HT1080 (cell line): Measurements from ENCODE around the gene PLLP. TPM values are rescaled to one million over a fixed set of nuclear protein-coding genes. Genes with fewer than 3 reads are reported as not detected.
A peak's percentile ranks its signal among the peaks of the same experiment; 100 is the strongest.

Experiments
- DNase-seq: peaks from one replicate; pipeline ENCODE4 v3.0.0-alpha.2; 2015; ENCODE audit warnings: low read depth
- polyA plus RNA-seq, 2 experiments: library from polyadenylated mRNA; depleted of rRNA; stranded (reverse); fragments of >200 nt; gene quantifications; 2 replicates each; pipeline ENCODE4 v1.2.3, GENCODE V29; 2015
- total RNA-seq: library from RNA; depleted of rRNA; stranded (reverse); fragments of >200 nt; shearing (Covaris generic); gene quantifications from 2 replicates; pipeline ENCODE4 v1.2.3, GENCODE V29; 2014; rRNA removed

The PLLP gene, protein sequence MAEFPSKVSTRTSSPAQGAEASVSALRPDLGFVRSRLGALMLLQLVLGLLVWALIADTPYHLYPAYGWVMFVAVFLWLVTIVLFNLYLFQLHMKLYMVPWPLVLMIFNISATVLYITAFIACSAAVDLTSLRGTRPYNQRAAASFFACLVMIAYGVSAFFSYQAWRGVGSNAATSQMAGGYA
- total RNA-seq = 0.20 and 1.3 TPM in 2 replicates
- polyA plus RNA-seq (2015; cell fraction: cytosol; rRNA removed) = 0.28 and 0.38 TPM in 2 replicates
- polyA plus RNA-seq (2015; cell fraction: nucleus; rRNA removed) = 0.18 and 0.35 TPM in 2 replicates

DNA sequence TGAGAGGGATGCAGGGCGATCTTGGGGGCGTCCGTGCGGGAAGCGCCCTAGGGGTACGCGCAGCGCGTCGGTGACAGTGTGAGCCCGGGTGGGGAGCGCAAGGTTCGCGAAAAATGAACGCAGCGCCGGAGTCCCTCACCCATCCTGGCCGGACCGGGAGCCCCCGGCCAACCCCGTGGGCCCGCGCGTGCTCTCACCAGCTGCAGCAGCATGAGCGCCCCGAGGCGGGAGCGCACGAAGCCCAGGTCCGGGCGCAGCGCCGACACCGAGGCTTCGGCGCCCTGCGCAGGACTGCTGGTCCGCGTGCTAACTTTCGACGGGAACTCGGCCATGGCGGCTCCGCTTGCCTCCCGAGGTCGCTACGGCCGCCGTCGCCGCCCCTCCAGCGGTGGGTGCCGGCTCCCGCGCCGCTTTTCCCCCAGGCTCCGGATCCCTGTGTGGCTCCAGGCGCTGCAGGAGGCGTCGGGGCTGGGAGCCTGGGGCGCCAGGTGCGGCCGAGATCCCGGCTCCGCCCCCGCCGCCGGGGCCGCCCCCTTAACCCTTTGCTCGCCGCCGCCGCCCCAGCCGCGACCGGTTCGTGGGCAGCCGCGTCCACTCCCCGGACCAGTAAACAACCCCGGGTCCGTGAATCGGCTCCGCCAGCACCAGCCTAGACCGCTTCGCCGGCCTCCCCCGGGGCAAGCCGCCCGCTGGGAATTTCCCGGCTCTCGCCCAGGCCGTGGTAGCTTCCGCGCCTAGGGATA is at the start of gene PLLP:
PLLP (minus strand) TSS at position 464 of the 743 bp plus-strand sequence; CDS start at position 332, 132 bp downstream.
- DNase-seq = no peak

DNA sequence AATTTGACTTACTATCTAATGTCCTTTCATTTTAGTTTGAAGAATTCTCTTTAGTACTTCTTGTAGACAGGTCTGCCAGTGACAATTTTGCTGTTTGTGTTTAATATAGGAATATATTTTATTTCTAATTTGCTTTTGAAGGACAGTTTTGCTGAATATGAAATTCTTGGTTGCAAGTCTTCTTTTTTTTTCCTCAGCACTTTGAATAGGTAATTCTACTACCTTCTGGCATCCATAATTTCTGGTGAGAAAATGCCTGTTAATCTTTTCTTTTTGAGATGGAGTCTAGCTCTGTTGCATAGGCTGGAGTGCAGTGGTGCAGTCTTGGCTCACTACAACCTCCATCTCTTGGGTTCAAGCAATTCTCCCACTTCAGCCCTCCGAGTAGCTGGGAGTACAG is 48.9 kb upstream of the PLLP start:
- DNase-seq = no peak

- DNase-seq = no peak
These were observed 46.9 kb upstream of the PLLP start for GRCh38 chr16:57331355-57331754.

DNA sequence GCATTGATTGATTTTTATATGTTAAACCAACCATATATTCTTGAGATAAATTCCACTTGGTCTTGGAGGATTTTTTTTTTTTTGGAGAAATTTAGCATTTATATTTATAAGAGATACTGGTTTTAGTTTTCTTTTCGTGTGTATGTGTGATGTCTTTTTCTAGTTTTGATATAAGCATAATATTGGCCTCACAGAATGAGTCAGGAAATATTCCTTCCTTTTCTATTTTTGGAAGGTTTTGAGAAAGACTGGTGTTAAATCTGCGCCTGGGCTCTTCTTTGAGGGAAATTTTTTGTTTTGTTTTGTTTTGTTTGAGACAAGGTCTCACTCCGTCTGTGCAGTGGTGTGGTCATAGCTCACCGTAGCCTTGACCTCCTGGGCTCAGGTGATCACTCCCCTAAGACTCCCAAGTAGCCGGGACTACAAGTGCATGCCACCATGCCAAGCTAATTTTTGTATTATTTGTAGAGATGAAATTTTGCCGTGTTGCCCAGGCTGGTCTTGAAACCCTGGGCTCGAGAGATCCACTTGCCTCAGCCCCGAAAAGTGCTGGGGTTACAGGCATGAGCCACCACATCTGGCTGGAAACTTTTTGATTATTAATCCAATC is 45.4 kb upstream of the PLLP start:
- no peak for DNase-seq

- DNase-seq = no peak
These were observed 41.0 kb upstream of the PLLP start for GRCh38 chr16:57325458-57325857.

DNA sequence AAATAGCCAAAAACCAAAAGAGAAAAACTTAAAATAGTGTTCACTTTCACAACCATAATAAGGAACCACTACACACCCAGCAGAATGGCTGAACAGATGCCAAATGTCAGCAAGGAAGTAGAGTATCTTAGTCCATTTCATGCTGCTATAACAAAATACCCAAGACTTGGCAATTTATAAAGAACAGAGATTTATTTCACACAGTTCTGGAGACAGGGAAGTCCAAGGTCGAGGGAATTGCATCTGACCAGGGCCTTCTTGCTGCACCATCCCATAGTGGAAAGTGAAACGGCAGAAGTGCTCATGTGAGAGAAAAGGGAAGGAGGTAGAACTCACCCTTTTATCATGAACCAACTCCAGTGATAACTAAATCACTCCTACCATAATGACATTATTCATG is 40.3 kb upstream of the PLLP start:
- DNase-seq = no peak

DNA sequence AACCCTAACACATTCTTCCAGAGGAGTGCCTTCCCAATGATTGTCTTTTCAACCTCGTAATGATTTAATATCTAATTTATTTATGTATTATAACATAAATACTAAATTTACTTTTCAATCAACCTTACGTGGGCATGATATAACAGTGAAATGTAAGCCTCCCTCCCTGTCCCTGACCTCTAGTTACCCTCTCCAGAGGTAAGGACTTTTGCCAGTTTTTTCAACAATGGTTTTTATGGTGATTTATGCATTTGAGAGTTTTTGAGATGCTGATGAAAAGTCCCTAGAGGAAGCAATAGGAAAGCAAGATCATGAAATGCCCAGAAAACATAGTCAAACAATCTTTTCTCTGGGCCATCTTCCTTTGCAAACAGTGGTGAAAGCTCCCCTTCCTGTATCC is 35.2 kb upstream of the PLLP start:
- DNase-seq = no peak

DNA sequence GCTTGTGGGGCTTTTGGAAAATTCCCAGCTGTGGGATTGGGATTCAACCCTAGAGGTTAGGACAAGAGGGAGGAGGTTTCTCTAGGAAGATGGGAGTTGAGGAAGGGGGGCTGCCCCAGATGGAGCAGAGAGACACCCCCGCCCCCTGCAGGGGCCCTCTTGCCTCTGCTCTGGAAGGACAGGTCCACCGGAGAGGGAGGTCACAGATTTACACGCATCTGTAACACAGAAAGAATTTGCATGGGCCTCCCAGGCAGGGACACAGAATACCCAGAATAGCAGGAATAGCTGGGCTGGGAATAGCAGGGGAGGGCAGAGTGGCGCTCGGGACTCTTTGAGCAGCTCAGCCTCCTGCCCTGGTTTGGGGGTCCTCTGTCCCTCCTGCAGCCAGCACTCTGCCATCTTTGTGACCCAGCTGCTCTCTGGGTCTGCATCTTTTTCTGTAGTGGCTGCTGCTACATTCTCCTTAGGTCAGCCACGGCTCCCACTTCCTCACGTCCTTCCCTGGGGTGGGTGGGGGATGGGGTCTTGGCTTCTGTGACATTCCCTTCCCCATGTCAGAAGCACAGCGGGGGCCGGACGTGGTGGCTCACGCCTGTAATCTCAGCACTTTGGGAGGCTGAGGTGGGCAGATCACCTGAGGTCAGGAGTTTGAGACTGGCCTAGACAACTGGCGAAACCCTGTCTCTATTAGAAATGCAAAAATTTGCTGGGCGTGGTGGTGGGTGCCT is 33.9 kb upstream of the PLLP start:
- DNase-seq = no peak

DNA sequence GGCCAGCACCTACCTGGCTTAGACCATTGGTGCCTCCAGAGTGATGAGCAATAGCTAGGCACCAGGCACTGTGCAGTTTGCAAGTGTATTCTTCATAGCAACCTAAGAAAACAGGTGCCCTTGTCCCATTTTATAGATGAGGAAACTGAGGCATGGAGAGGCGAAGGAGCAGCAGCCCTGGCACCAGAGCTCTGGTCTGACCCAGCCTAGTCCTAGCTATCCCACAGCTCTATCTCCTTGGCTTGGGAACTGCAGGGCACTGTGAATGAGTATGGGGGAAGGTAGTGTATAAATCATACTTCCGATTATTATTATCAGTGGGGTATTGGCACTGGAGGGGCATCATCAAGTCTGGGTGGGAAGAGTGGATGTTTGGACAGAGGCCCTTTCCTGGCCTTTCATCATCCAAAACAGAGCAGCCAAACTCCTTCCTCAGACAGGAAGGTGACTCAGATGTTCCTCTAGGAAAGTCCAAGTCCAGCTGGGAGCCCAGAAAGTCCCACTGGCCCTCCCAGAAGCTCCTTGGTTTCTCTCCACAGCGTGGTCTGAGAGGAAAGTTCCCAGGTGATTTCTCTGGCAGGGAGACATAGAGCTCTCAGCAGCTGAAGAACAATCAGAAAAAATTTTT is 32.0 kb upstream of the PLLP start:
- DNase-seq = peak; percentile 88

GRCh38 chr16:57315416-57315815 is 30.9 kb upstream of the PLLP start:
- no peak for DNase-seq

DNA sequence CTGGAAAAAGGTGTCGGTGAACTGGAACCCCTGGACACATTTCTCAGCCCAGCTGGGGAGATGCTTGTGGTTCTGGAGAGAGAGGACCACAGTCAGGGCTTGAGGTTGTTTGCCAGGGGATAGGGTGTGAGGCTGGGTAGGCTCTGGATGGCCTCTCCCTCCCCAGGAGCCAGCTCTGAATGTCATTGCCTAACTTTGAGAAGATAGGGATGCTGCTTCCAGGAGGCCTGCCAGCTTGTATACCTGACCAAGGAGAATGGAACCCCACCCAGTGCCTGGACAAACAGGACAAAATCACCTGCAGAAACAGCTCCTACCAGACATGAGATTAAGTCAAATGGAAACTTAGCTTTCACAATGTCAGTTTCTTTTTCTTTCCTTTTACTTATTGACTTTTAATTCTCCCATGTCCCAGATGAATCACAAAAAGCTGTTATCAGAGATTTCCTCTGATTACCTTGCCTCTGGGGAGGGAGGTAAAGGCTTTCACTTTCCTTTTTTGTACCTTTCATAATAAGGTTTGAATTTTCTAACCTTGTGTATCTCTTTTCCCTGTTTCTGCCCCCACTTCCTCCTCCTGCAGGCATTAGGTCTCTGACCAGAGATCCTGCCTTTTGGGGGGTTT is 29.8 kb upstream of the PLLP start:
- no peak for DNase-seq

GRCh38 chr16:57313509-57313908 is 29.0 kb upstream of the PLLP start:
- DNase-seq = no peak

GRCh38 chr16:57310801-57311200 is 26.3 kb upstream of the PLLP start:
- DNase-seq = no peak

DNA sequence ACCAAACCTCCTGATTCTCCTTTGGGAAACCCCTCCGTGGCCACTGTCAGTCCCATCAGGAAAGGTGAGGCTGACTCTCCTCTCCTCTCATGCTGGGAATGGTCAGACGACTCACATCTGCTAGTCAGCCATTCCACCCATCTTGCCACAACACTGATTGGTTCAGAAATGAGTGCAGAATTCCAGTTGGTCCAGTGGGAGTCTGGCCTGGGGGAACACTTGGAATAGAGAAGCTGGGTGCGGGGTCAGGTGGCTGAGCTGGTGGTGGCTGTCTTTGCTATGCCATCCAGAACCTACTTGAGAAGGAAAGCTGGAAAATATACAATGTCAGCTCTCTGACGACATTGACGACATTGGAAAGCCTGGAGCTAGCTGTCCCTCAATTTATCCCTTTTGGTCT is 23.6 kb upstream of the PLLP start:
- no peak for DNase-seq

- DNase-seq = no peak
These were observed 22.9 kb upstream of the PLLP start for GRCh38 chr16:57307365-57307764.

DNA sequence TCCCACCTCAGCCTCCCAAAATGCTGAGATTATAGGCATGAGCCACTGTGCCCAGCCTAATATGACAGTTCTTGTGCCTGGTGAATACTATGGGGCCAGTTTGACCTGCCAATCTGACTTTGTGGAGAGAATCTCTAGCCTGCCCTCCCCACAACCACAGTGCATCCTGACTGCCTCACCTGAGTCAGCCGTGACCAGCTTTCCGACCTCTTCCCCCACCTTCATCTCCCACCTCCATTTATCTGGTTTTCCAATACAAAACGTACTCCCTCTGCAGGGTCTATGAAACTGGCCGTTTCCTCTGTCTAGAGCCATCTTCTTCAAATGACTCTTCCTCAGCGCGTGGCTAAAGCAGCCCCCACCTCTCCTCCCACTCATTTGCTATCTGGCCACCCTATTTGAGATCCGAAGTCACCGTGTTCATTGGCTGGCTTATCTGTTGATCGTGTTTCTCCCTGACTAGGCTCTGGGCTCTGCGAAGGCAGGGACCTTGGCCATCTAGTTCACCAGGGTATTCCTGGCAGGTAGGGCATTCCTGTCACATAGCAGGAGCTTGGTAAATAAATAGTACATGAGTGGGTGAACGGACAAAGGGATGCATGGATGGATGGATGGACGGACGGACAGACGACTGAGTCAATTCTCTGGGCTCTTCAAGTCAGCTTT is 22.3 kb upstream of the PLLP start:
- DNase-seq = no peak

- no peak for DNase-seq
These were observed 20.8 kb upstream of the PLLP start for GRCh38 chr16:57305159-57305811.

- peak; percentile 27 for DNase-seq
These were observed 19.9 kb upstream of the PLLP start for GRCh38 chr16:57304169-57305061.

DNA sequence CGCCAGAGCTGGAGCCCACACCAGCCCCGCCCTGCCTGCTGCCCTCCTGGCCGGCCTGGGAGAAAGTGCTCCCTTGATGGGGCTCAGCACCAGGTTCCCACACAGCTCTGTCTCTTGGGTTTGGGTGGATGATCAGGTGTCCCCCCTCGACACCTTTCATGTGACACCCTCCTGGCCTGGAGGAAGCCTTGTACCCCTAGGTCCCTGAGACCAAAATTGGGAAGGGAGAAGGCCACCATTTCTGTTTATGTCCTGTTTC is 19.4 kb upstream of the PLLP start:
- no peak for DNase-seq
